MCF 10A (cell line): ENCODE measurements around the gene STX17. TPM values are rescaled to one million over a fixed set of nuclear protein-coding genes. Genes with fewer than 3 reads are reported as not detected.

Experiments
- BruUV-seq: library from RNA; stranded (reverse); fragments of 400-500 nt; replicated peaks from 2 replicates; lab custom pipeline; 2021; lab: Mats Ljungman, UMichigan
- CTCF ChIA-PET: fragments of 300-600 bp; sonication (Branson Sonifier 250); formaldehyde crosslinking; extraction: SDS; loops from one replicate; lab custom pipeline; 2021; ENCODE audit warnings: antibody characterized with exemption, inconsistent platforms; lab: Yijun Ruan, JAX
- POLR2A ChIA-PET: fragments of 300-600, 350-650 bp; sonication (Branson Sonifier 250); formaldehyde crosslinking; extraction: SDS; loops from one replicate; lab custom pipeline; 2020; ENCODE audit warnings: antibody characterized with exemption, inconsistent platforms; lab: Yijun Ruan, JAX
- DNase-seq: peaks from one replicate; pipeline ENCODE4 v3.0.0-alpha.2; 2018; ENCODE audit not compliant: unreplicated experiment
- H3K27ac Mint-ChIP-seq: one replicate; pipeline ENCODE4 v1.8.0; 2022; ENCODE audit warnings: mild to moderate bottlenecking, low read depth, mixed read lengths; ENCODE audit not compliant: unreplicated experiment
- H3K27me3 Mint-ChIP-seq: one replicate; pipeline ENCODE4 v1.8.0; 2022; ENCODE audit warnings: mixed read lengths; ENCODE audit not compliant: insufficient read depth, unreplicated experiment
- H3K36me3 Mint-ChIP-seq: one replicate; pipeline ENCODE4 v1.8.0; 2022; ENCODE audit warnings: mild to moderate bottlenecking, moderate library complexity, mixed read lengths; ENCODE audit not compliant: insufficient read depth, unreplicated experiment
- H3K4me1 Mint-ChIP-seq: one replicate; pipeline ENCODE4 v1.8.0; 2022; ENCODE audit warnings: mixed read lengths; ENCODE audit not compliant: insufficient read depth, unreplicated experiment
- H3K4me3 Mint-ChIP-seq: one replicate; pipeline ENCODE4 v1.8.0; 2022; ENCODE audit warnings: mild to moderate bottlenecking, moderate library complexity, mixed read lengths; ENCODE audit not compliant: unreplicated experiment
- H3K9me3 Mint-ChIP-seq: one replicate; pipeline ENCODE4 v1.8.0; 2022; ENCODE audit warnings: mixed read lengths; ENCODE audit not compliant: unreplicated experiment
- CTCF ChIP-seq: fragments of 200-600 bp; IDR thresholded peaks from one replicate; pipeline ENCODE4 v1.8.0; 2022; ENCODE audit warnings: antibody characterized with exemption, mild to moderate bottlenecking; ENCODE audit not compliant: unreplicated experiment
- intact Hi-C: fragments of 100-400 bp; cut with micrococcal nuclease; formaldehyde crosslinking; loops from 2 replicates; pipeline ENCODE4 v1.14.1; 2022
- total RNA-seq: library from RNA; stranded (reverse); gene quantifications from 2 replicates; pipeline ENCODE4 v1.2.3, GENCODE V29; 2022

The STX17 gene
- total RNA-seq, 1 experiment from 2014 or later = 32.4 TPM

DNA sequence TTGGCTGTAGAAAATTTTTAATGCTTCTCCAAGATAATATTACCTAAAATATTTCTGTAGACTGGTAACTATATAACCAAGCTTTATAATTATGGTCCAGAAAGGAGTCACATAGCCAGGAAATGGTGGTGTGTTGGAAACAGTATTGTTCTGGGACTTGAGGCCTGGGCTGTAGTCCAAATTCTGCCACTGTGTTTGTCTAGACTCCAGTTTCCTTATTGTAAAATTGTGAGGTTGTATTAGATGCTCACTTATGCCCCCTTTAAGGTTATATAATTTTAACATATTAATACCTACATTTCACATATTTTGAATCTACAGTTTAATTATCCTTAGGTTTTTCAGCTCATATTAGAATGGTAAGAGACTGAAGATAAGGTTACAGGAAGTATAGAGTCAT, 42.4 kb downstream of the STX17 start:
- no peaks in the 10 kb centered on the region for H3K27me3 Mint-ChIP-seq
- no peak overlapping the region for H3K27ac Mint-ChIP-seq
- ChIA-PET POLR2A (interaction anchor here (0.7 to 1.9 kb wide), 4 partner anchors 15 to 130 kb away, joined by 3 to 4 read pairs (median 4); partner anchors contain the start of gene NR4A3), CTCF (interaction anchor here (1.0 to 1.1 kb wide), 3 partner anchors 53 to 789 kb away, joined by 3 read pairs; no protein-coding TSS in a partner anchor)
- H3K9me3 Mint-ChIP-seq = no peaks in the 10 kb centered on the region
- DNase-seq = peak; percentile 24
- H3K36me3 Mint-ChIP-seq = peaks cover 8% of the 10 kb centered on the region
- H3K4me3 Mint-ChIP-seq = no peak overlapping the region
- no peak for TF ChIP-seq CTCF
- BruUV-seq = no TSS peak
- no peaks in the 10 kb centered on the region for H3K4me1 Mint-ChIP-seq
- intact Hi-C loops = no loop called here

DNA sequence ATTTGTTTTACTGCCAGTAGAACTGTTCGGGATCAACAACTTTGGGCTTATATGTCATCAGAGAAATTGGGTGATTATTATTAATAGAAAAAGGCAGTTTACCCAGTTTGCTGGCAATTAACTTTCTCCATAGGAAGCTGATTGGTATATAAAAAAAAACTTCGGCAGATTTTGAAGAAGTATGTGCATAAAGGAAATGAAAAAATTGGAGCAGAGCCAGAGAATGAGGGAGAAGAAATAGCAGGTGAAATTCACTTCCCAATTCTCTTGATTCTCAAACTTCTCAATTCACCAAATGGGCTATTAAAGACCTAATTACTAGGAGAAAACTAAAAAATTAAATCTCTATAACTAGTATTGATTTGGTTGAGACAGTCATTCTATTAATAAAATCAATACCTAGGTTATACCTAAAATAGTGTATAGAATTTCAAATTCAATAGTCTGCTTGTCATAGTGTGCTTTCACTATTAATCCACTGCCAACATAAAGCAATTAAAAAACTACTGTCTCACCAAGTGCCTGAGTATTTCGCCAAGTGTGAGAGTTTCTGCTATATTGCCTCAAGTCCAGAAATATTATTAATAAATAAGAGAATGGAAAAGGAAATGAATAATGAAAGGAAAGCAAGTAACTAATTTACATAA, 47.5 kb downstream of the STX17 start:
- POLR2A ChIA-PET = no interaction called here

DNA sequence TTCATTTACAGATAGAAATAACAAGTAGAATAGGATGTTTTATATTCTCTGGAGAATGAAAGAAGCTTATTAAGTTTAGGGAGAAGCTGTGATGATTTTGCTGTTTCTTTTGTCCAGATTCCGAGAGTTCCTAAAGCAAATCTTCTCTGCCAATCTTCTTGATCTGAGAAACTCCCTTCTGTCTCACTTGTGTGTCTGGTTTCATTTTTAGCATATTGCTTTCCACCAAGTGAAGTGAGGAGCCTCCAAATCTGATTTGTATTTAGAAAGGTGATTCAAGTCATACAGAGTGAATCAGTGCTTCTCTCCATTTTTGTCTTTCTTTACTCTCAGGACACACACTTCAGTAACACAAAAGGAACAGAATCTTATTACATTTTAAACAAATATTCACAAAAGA, 48.4 kb downstream of the STX17 start:
- TF ChIP-seq CTCF = no peak
- Mint-ChIP-seq H3K36me3 (peaks cover 27% of the 10 kb centered on the region), H3K4me1 (no peaks in the 10 kb centered on the region), H3K27me3 (no peaks in the 10 kb centered on the region), H3K27ac (no peak overlapping the region), H3K9me3 (no peaks in the 10 kb centered on the region), H3K4me3 (no peak overlapping the region)
- ChIA-PET POLR2A (no interaction called here), CTCF (no interaction called here)
- no peak for DNase-seq
- BruUV-seq = no TSS peak
- intact Hi-C loops = no loop called here

More for the DNA sequence above, 47.5 kb downstream of the STX17 start:
- no peak for TF ChIP-seq CTCF
- H3K27me3 Mint-ChIP-seq = no peaks in the 10 kb centered on the region
- no peak for DNase-seq
- no TSS peak for BruUV-seq
- no peaks in the 10 kb centered on the region for H3K4me1 Mint-ChIP-seq
- no peaks in the 10 kb centered on the region for H3K9me3 Mint-ChIP-seq
- CTCF ChIA-PET = interaction anchor here (0.6 kb wide), 1 partner anchor 112 kb away, joined by 3 read pairs; no protein-coding TSS in a partner anchor
- H3K27ac Mint-ChIP-seq = no peak overlapping the region
- peaks cover 22% of the 10 kb centered on the region for H3K36me3 Mint-ChIP-seq
- H3K4me3 Mint-ChIP-seq = no peak overlapping the region
- intact Hi-C loops = no loop called here

- Mint-ChIP-seq H3K4me3 (no peak overlapping the region), H3K9me3 (no peaks in the 10 kb centered on the region), H3K27me3 (no peaks in the 10 kb centered on the region), H3K36me3 (peaks cover 32% of the 10 kb centered on the region), H3K4me1 (no peaks in the 10 kb centered on the region), H3K27ac (no peak overlapping the region)
- no peak for DNase-seq
- no TSS peak for BruUV-seq
- ChIA-PET CTCF (no interaction called here), POLR2A (no interaction called here)
- no peak for TF ChIP-seq CTCF
- intact Hi-C loops = no loop called here
Observed at GRCh38 chr9:99955606-99956005, 49.2 kb downstream of the STX17 start.
